ENCODE results near the gene HSD17B7.

DNA sequence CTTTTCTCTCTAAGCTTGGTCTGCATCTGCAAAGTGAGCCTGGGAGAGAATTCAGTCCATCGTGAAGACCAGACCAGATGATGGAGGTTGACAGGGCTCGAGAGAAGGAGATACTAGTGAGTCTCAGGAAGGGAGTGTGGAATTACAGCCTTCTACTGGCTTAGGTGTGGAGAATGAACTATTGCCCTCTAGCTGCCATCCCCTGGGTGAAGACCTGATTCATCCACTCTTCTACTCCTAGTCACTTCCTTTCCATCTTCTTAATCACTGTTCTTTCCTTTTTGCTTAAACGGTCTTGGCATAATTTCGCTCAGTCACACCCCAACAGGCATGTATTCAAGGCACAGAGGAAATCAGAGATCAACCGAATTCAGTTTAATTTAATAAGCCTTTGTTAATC, 34.0 kb upstream of the HSD17B7 start:
- no peak for TF ChIP-seq POLR2A (IDR thresholded peaks at IDR 0.05)
- TF ChIP-seq, protein P1, sequence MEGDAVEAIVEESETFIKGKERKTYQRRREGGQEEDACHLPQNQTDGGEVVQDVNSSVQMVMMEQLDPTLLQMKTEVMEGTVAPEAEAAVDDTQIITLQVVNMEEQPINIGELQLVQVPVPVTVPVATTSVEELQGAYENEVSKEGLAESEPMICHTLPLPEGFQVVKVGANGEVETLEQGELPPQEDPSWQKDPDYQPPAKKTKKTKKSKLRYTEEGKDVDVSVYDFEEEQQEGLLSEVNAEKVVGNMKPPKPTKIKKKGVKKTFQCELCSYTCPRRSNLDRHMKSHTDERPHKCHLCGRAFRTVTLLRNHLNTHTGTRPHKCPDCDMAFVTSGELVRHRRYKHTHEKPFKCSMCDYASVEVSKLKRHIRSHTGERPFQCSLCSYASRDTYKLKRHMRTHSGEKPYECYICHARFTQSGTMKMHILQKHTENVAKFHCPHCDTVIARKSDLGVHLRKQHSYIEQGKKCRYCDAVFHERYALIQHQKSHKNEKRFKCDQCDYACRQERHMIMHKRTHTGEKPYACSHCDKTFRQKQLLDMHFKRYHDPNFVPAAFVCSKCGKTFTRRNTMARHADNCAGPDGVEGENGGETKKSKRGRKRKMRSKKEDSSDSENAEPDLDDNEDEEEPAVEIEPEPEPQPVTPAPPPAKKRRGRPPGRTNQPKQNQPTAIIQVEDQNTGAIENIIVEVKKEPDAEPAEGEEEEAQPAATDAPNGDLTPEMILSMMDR (IDR thresholded peaks at IDR 0.05) = no peak
- TF ChIP-seq POLR2AphosphoS5 (IDR thresholded peaks at IDR 0.05; ENCODE audit: insufficient read depth in 1 of 2, low read depth in 1 of 2) = no peak

All from vagina (tissue), 2 donors.